ENCODE results near the gene AVP.

The AVP gene

GRCh38 chr20:3106185-3106584 lies 21.7 kb upstream of the AVP start:
- no peak for DNase-seq (ENCODE audit: low read depth)
- TF ChIP-seq MYC (IDR thresholded peaks at IDR 0.05; ENCODE audit: low read depth, low read length): no peak
- TF ChIP-seq POLR2A (IDR thresholded peaks at IDR 0.05; ENCODE audit: extremely low read depth, insufficient read length): no peak
- no peak for TF ChIP-seq MAX (IDR thresholded peaks at IDR 0.05; ENCODE audit: low read depth, low read length)
- no peak for TF ChIP-seq CTCF (IDR thresholded peaks at IDR 0.05; ENCODE audit: low read depth, low read length)

GRCh38 chr20:3105256-3106137 lies 21.0 kb upstream of the AVP start:
- no peak overlapping the region for H3K4me3 ChIP-seq (ENCODE audit: low read depth, low read length)
- no peak for DNase-seq (ENCODE audit: low read depth)
- TF ChIP-seq POLR2A (IDR thresholded peaks at IDR 0.05; ENCODE audit: extremely low read depth, insufficient read length) (no peak), MYC (IDR thresholded peaks at IDR 0.05; ENCODE audit: low read depth, low read length) (no peak), MAX (IDR thresholded peaks at IDR 0.05; ENCODE audit: low read depth, low read length) (no peak), CTCF (IDR thresholded peaks at IDR 0.05; ENCODE audit: low read depth, low read length) (no peak)

More at GRCh38 chr20:3106185-3106584, 21.7 kb upstream of the AVP start:
- H3K4me3 ChIP-seq (ENCODE audit: low read depth, low read length): no peak overlapping the region

- no peak for TF ChIP-seq POLR2A (IDR thresholded peaks at IDR 0.05; ENCODE audit: extremely low read depth, insufficient read length)
- DNase-seq (ENCODE audit: low read depth): no peak
- H3K4me3 ChIP-seq (ENCODE audit: low read depth, low read length): no peak overlapping the region
These were observed 19.0 kb upstream of the AVP start for GRCh38 chr20:3103369-3104032.

GRCh38 chr20:3102575-3103368 lies 18.2 kb upstream of the AVP start:
- TF ChIP-seq MYC (IDR thresholded peaks at IDR 0.05; ENCODE audit: low read depth, low read length): no peak
- no peak for TF ChIP-seq POLR2A (IDR thresholded peaks at IDR 0.05; ENCODE audit: extremely low read depth, insufficient read length)
- no peak for TF ChIP-seq CTCF (IDR thresholded peaks at IDR 0.05; ENCODE audit: low read depth, low read length)
- TF ChIP-seq MAX (IDR thresholded peaks at IDR 0.05; ENCODE audit: low read depth, low read length): no peak
- no peak overlapping the region for H3K4me3 ChIP-seq (ENCODE audit: low read depth, low read length)
- DNase-seq (ENCODE audit: low read depth): no peak

- peak; percentile 48 for DNase-seq (ENCODE audit: low read depth)
- no peak overlapping the region for H3K4me3 ChIP-seq (ENCODE audit: low read depth, low read length)
- TF ChIP-seq MAX (IDR thresholded peaks at IDR 0.05; ENCODE audit: low read depth, low read length): no peak
- no peak for TF ChIP-seq CTCF (IDR thresholded peaks at IDR 0.05; ENCODE audit: low read depth, low read length)
- no peak for TF ChIP-seq MYC (IDR thresholded peaks at IDR 0.05; ENCODE audit: low read depth, low read length)
These were observed 17.4 kb upstream of the AVP start for GRCh38 chr20:3101737-3102574.

Data from NB4 (cell line).